Measurements from ENCODE around the gene TRIM14.

DNA sequence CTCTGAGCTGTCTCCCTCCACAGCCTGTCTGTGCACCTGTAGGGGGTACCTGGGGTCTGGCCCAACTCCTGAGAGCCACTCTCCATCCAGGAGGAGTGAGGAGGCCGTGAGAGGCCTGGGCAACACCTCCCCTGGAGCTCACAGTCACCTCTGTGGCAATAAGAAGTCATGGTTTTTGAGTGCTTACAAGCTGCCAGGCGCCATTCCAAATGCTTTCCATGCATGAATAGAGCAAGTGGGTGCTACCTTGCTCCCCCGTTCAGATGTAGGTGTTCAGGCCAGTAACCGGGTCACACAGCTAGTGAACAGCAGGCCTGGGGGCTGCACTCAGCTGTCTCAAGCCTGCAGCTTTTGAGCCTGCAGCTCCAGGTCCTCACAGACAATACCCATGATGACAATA, 42.8 kb upstream of the TRIM14 start:
- TF ChIP-seq, protein P1, sequence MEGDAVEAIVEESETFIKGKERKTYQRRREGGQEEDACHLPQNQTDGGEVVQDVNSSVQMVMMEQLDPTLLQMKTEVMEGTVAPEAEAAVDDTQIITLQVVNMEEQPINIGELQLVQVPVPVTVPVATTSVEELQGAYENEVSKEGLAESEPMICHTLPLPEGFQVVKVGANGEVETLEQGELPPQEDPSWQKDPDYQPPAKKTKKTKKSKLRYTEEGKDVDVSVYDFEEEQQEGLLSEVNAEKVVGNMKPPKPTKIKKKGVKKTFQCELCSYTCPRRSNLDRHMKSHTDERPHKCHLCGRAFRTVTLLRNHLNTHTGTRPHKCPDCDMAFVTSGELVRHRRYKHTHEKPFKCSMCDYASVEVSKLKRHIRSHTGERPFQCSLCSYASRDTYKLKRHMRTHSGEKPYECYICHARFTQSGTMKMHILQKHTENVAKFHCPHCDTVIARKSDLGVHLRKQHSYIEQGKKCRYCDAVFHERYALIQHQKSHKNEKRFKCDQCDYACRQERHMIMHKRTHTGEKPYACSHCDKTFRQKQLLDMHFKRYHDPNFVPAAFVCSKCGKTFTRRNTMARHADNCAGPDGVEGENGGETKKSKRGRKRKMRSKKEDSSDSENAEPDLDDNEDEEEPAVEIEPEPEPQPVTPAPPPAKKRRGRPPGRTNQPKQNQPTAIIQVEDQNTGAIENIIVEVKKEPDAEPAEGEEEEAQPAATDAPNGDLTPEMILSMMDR (IDR thresholded peaks at IDR 0.05 in 2 of 3, conservative IDR thresholded peaks at IDR 0.05 in 1 of 3; ENCODE audit: control insufficient read depth in 2 of 3, extremely low read depth in 1 of 3, insufficient read depth in 1 of 3, low read depth in 3 of 3, low read length in 3 of 3) = no peak
- TF ChIP-seq POLR2AphosphoS5 (IDR thresholded peaks at IDR 0.05; ENCODE audit: low read length) = no peak
- no peak for TF ChIP-seq SPI1 (IDR thresholded peaks at IDR 0.05; ENCODE audit: borderline replicate concordance, insufficient read depth, low read depth, low read length)
- no peak for TF ChIP-seq YY1 (IDR thresholded peaks at IDR 0.05; ENCODE audit: low read depth, low read length)
- TF ChIP-seq CBFB (IDR thresholded peaks at IDR 0.05; ENCODE audit: low read depth) = no peak
- no peak for TF ChIP-seq SMAD1 (IDR thresholded peaks at IDR 0.05; ENCODE audit: low read depth, partially characterized antibody)
- no peak for TF ChIP-seq RFX5 (IDR thresholded peaks at IDR 0.05; ENCODE audit: low read depth, low read length)
- no peak for TF ChIP-seq EZH2 (IDR thresholded peaks at IDR 0.05; ENCODE audit: borderline replicate concordance, control insufficient read depth, low read depth, low read length)
- TF ChIP-seq EP300 (IDR thresholded peaks at IDR 0.05; ENCODE audit: borderline replicate concordance in 1 of 2, control insufficient read depth in 1 of 2, low read depth in 2 of 2, low read length in 2 of 2) = no peak
- no peak for TF ChIP-seq CHD1 (IDR thresholded peaks at IDR 0.05; ENCODE audit: low read depth, low read length)
